NCI-H748 treated with DMSO at 0.1 percent for 48 hours (cell line): Measurements from ENCODE around the gene TMPRSS6.
A peak's percentile ranks its signal among the peaks of the same experiment; 100 is the strongest.

ENCODE experiments used
- DNase-seq: peaks from one replicate; lab custom pipeline; 2025; lab: John Stamatoyannopoulos, UW

TMPRSS6 gene

DNA sequence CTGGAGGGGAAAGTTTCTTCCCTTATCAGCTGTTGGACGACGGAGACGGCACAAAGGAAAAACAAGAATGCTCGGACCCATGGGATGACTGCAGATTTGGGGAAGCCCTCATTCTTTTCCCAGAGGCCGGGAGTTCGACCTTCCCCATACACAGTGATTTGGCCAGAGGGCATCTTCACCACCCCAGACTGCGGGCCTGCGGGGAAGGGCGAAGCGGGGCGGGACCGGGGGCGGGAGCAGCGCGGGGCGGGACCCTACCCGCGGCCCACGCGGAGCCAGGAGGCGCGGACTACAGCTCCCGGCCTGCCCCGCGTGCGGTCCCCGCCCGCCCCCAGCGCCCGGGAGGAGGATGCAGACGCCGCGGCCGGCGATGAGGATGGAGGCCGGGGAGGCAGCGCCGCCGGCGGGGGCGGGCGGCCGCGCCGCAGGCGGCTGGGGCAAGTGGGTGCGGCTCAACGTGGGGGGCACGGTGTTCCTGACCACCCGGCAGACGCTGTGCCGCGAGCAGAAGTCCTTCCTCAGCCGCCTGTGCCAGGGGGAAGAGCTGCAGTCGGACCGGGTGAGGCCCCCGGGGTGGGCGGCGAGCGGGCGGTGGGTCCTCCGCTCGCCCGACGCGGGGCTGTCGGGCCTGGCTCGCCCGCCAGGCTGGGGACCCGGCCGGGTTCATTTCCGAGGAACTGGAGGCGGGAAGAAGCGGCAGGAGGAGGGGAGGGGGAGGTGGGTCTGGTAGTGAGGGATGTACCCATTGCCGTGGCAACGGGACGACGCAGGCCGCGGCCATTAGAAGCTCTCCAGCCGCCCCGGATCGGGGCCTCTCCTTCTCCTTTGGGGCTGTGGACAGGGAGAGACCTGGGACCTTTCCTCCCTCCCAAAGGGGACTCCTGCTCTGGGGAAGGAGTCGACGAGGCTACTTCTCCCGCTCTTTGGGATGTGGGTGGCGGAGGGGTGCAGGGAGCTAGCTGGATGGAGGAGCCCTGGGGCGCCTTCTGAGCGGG is 57.8 kb downstream of the TMPRSS6 start, which contains the start of gene KCTD17:
TSS of gene KCTD17 (plus strand) at position 352 of the 995 bp plus-strand sequence. CDS start at position 371, 19 bp downstream.
- peak; percentile 9 for DNase-seq

DNA sequence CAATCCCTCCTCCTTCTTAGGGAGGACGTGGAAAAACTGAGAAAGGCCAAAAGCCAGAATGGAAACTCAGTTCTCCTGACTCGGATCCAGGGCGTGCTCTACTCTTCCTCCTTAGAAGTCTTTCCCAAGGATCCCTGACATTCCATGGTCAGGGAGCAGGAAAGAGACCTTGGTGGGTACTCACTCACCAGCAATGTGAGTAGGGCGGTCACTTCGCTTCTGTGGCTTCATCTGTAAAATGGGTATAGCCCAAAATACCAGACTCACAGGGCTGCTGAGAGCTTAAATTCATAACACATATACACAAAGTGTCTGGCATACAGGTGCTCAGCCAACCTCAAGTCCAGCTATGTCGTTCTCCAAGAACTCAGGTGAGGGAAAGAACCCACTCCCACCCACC is 58.6 kb downstream of the TMPRSS6 start:
- no peak for DNase-seq

DNA sequence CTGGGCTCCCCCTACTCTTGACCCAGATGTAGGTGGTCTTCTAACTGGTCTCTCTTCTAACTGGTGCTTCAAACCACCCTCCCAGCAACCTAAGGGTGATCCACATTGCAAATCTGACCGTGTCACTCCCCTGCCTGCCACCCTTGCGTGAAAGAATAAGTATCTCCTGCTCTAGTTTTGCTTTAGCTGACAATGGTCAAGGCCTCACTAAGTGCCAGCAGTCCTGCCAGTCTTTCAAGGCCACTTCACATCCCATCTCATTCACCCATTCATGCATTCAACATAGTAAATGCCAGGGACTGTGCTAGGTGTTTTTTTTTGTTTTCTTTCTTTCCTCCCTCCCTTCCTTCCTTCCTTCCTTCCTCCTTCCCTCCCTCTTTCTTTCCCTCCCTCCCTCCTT is 60.3 kb downstream of the TMPRSS6 start:
- no peak for DNase-seq

DNA sequence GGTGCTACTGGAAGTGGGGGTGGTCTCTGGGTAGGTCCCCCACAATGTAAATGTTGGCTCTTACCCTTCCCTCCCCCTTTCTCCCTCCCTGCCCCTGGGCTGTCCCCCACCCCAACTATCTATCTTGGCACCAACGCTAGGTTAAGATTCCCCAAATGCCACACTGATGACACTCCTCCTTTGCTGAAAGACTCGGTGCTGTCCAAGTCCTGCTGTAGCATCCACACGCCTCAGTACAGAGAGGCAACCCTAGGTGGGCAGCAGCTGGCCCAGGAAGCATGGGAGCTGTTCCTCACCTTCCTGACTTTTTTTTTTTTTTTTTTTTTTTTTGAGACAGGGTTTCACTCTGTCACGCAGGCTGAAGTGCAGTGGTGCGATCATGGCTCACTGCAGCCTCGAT is 61.4 kb downstream of the TMPRSS6 start:
- no peak for DNase-seq

DNA sequence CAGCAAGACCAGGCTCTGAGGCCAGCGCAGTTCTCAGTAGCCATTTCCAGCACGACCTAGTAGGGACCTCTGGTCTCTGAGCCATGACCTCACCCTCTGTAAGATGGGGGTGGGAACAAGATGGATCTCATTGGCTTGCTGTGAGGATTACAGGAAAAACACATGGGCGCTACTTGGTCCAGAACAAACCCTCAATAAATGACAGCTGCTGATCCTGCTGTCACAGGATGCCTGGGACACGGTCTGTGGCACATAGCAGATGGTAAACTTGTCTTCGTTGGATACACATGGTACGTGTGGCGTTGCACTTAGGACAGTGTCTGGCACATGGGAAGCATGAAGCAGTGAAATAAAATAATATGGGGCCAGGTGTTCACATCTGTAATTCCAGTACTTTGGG is 62.5 kb downstream of the TMPRSS6 start:
- DNase-seq = no peak

DNA sequence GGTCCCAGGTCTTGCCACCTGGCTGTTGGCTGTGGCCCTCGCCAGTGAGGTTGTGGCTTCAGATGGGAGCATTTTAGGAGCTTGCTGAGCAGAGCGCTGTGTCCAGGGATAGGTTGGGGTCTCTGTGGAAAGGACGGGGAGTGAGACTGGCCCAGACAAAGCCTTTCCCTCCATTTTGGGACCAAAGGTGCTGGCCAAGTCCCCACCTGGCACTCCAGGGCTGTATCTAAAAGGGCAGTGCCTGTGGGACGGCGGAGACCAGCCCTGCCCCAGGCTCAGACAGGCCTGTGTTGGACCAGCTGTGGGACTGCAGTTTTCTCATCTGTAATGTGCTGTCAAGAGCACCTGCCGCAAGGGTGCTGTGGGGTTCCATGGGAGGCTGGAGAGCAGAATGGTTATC is 62.9 kb downstream of the TMPRSS6 start:
- DNase-seq = no peak

DNA sequence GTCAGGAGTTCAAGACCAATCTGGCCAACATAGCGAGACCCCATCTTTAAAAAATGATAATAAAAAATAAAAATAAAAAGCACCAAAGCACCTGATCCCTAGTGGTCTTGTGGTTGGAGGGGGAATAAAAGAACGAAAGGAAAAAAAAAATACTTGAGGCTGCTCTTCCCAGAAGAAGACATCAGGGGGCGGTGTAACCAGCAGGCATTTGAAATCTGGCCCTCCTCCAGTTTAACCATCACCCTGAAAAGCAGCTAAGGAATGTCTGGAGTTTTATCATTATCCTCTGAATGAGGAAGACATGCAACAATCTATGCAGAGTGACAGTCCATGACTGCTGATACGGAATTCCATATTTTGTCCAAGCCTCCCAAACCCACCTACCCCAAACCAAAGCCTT is 63.6 kb downstream of the TMPRSS6 start:
- no peak for DNase-seq

DNA sequence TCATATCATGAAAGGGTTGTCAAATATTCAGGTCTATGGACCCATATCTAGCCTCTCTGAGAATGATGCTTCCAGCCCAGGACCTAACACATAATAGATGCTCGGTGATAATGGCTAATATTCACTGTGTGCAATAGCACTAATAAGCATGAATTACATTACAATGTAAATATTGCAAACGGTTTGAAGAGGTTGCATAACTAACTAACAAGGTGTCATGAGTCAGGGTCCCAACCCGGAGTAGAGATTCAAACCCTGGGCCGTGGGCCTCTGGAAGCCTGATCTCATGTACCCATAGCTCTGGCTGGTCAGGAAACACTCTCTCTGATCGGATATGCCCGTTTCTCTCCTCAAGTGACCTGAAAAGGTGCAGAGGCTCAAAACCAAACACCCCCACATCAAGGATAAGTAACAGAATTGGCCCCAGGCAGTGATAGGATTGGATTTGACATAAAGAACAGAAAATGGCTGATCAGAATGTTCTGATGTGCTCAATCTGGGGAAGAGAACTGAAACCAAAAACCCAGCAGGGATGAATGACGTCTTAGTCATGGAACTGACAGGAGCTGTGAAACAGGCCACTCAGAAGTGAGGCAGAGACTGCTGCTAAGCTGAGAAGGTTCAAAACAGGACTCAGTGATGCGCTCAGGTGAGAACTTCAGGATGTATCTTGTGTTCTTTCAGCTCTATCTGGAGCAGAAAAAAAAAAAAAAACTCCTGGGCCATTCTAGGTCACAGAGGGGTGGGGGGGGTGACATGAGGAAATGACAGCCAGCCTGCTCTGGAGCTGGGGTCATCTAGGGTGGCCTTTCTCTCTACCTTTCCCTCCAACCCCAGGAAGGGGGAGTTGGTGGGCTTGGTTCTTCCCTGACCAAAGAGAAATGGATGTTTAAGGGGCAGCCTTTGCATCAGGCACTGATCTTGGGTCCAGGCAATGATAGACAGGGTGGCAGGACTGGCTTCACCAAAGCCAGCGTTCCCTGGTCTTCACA is 64.6 kb downstream of the TMPRSS6 start:
- no peak for DNase-seq

DNA sequence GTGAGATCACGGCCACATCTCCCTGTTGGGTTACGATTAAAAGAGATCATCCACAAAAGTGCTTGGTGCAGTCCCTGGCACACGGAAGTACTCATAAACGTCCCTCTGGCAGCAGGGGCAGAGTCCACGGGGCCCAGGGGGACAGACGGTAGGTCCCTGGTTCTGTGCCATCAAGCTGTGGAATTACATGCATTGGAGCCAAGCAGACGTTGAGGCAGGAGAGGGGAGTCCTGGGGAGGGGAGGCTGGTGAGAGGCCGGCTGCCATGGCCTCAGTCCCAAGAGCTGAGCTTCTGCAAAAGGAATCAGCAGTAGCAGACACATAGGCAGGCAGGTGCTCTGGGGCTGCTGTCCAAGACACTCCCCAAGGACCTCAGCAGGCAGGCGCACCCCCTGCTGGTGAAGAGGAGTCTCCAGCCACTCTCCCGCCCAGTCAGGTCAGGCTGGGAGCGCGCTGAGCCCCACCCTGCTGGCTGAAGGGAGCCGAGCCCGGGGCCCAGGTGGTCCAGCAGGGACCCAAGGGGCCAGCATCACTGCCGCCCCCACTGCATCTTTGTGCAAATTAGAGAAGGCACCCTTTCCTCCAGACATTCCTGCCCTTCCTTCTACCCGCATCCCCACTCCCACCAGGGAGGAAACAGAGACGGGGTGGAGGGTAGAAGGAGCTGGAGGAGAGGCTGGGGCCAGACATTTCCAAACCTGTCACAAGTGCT is 65.5 kb downstream of the TMPRSS6 start:
- DNase-seq = no peak

DNA sequence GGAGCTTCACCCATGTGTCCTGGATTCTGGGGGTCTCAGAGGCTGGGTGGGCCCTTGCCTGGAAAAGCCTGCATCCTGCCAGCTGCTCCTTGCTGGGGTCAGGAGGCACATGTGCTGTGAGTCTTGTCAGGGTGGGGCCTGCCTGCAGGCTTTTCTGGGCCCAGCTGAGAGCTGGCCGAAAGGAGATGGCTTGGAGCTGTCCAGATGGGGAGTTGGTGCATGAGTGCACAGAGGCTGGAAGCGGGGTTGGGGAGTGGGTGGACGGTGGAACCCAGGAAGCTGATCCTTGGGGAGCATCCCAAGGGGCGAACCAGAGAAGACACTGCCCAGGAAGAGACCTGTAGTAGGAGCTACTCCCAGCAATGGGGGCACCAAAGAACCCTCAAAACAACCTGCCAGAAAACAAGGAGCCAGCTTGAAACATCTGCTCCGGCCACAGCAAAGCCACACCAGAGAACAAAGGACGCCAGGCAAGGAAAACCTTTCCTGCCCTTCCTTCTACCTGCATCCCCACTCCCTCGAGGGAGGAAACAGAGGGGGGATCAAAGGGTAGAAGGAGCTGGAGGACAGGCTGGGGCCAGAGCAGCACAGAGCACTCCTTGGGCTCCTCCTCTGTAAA is 66.2 kb downstream of the TMPRSS6 start:
- no peak for DNase-seq

DNA sequence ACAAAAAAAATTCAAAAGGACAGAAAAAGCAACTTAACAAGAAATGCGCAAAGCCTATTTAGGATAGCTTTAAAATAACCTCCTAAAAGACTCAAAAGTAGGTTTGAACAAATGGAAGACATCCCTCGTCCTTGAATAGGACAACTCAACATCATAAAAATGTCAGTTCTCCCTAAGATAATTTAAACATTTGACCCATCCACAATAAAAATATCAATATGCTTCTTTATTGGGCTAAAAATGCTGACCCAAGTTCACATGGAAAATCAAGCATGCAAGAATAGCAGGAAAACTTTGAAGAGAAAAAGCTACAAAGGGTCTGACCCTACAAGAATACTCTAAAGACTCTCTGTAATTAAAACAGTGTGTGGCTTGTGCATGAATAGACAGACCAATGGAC is 70.0 kb downstream of the TMPRSS6 start:
- DNase-seq = no peak

DNA sequence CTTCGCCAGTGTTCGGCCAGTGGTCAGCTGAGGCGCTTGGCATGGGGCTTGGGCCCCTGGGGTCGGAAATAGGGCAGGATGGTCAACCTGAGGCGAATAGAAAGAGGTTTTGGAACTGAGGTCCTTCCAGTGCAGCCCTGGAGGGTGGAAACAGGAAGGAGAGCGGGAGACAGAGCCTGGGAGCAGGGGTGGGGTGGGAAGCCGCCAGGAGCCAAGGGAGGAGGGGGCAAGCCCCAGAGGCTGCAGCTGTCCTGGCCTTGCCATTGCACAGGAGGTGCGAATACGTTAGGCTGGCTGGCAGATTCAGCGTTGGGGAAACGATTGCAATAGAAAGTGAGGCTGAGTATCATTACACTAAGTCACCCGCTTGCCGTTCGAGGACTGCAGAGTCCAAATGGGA is 71.8 kb downstream of the TMPRSS6 start:
- no peak for DNase-seq

DNA sequence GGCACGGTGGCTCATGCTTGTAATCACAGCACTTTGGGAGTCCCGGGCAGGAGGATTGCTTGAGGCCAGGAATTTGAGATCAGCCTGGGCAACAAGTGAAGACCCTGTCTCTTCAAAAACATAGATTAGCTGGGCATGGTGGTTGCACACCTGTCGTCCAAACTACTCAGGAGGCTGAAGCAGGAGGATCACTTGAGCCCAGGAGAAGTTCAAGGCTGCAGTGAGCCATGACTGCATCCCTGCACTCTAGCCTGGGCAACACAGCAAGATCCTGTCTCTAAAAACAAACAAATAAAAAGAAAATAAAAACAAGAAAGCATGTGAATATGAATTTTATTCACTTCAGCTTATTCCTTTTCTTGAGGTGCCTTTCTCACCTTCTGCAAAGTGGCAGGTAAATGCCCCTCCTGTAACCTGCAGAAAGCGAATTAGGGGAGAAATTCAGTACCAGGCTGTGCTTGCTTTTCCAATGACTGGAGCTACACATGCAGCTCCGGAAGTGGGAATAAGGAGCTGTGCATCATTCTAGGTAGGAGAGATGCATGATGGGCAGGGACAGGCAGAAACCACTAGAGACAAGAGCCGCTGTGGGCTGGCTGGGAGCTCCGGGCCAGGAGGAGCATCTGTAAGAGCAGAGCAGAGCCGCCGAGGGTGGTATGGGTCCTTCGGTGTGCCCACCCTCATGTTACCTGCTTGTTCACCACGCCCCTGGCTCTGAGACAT is 72.7 kb downstream of the TMPRSS6 start:
- DNase-seq = no peak

DNA sequence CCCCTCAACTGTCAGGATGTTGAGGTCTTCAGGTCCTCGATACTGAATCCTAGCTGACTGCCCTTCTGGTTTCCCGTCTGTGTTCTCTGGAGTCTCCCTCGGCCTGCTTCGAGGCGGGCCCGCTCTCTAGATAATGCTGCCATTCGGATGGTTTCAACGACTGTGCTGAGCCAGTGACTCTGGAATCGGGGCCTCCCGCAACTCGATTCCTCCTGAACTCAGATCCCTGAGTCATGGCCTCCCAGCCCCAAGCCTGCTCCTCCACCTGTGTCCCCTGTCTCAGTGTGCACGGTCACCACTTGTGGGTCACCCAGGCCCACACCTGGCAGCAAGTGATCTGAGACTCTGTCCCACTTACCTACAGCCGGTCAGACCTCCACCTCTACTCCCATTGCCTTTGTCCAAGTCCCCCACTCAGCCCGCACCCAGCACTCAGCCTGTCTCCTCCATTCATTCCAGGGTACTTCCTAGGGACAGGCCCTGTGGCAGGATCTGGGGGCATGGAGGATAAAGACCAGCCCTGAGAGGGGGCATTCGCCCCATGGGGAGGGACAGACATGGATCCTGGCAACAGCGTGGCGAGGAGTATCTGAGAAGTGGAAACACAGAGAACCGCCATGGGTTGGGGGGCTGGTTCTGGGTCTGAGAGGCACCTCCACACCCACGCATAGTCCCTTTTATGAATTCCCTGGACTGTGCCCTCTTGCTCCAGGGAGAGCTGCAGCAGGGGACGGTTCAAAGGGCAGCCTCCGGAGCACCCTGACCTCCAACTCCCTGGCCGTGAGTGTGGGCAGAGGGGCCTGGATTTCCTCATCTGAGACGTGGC is 75.7 kb downstream of the TMPRSS6 start:
- DNase-seq = no peak

DNA sequence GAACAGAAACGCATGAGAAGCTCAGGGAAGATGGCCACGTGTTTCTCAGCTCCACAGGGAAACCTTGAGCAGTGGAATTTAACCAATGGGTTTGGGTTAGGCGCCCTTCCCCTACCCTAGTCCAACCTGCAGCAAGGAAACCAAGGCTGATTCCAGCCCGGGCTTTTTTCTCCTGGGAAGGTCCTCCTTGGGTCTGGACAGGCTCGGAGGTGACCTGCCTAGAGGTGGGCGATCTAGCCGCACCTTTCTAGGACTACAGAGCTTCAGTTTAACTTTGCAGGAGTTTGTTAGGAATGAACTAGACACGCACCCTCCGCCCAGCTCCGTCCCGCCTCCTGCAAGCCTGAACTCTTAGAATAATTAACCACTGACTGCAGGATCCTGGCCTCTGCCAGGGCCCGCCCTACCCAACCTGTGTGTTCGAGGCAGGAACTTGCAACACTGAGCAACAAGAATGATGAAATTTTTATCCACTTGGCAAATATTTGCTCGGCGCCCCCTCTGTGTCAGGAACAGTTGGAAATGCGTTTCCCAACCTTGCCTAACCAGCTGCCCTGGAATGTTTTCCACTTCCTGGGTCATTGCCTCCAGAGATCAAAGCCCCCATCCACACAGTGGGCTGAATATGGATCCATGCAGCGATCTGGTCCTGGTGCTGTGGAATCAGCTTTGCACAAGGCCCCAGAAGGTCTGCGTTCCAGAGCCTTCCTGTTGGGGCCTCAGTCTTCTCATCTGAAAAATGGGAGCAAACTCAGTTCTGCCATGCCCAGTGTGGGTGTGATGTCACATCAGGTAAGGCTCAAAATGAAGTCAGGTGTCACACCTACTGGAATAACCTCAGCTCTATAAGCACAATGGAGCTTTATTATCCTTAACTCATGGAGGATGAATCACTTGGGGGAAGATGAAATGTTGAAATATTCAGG is 76.7 kb downstream of the TMPRSS6 start:
- DNase-seq = no peak

DNA sequence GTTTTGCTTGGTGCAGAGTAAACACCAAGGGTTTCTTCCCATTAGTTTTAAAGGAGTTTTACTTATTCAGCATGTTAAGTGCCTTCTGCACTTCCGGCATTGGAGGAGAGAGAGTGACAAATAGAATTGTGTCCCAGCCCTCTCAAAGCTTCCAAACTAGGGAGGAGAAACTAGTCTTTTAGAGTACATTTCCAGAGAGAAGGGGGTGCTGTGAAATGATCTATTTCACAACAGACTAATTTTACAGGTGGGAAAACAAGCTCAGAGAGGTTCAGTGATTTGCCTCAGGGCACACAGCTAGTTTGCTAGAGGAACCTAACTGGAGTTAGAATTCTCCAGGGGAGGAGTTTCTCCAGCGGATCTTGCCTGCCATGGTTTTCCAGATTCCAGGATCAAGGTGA is 77.4 kb downstream of the TMPRSS6 start:
- DNase-seq = no peak

DNA sequence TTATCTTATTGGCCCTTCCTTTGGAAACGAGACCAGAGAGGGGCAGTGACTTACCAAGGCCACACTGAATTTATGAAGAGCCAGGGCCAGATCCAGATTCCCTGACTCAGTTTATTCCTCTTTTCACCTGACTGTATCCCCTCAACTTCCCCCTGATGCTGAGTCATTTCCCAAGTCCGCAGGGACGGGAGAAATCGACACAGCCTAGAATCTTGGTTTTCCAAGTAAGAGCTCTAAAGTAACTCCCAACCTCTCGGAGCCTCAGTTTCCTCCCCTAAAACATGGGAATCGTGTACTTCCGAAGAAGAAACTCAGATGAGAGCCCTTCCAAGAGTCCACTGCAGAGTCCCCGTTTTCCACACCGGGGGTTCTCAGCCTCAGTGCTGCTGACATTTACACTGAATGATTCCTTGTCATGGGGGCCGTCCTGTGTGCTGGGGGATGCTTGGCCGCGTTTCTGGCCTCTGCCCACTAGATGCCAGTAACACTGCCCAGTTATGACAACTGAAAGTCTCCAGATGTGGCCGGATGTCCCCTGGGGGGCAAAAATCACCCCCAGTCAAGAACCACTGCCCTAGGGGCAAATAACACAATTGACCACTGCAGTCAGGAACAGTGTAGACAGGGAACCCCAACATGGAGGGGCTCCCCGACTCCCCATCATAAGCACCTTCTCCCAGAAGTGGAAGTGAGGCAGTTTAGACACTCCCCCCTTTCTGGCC is 78.8 kb downstream of the TMPRSS6 start:
- DNase-seq = no peak
